GM19099 (cell line): Measurements from ENCODE around the gene APOA1.

Experiments
- POLR2A ChIP-seq: IDR thresholded peaks from 3 replicates; pipeline ENCODE4 v1.6.1; 2011; ENCODE audit warnings: low read depth; ENCODE audit not compliant: insufficient read length; ENCODE audit errors: extremely low read depth

APOA1 gene

GRCh38 chr11:116865696-116866095 is 28.3 kb upstream of the APOA1 start:
- no peak for TF ChIP-seq POLR2A

GRCh38 chr11:116864531-116864930 is 27.1 kb upstream of the APOA1 start:
- TF ChIP-seq POLR2A, result no peak

GRCh38 chr11:116862951-116863350 is 25.5 kb upstream of the APOA1 start:
- TF ChIP-seq POLR2A, result no peak

- no peak for TF ChIP-seq POLR2A
These were observed 24.8 kb upstream of the APOA1 start for GRCh38 chr11:116862185-116862584.

DNA sequence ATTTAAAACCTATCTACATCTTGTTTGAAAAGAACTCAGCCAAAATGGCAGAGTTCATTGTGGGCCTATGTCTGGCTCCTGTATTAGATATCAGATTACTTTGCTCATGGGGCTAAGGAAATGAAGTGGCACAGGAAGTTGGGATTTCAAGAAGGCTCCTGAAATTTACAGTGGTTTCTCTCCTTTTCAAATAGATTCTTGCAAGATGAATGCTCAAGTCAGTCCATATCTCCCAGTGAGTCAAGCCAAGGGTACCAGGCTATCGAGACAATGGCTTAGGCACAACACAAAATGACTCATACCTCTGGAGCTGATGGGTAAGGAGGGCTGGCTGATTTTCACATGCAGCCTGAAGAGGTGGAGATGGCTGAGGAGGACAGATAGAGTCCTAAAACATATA is 24.1 kb upstream of the APOA1 start:
- no peak for TF ChIP-seq POLR2A

DNA sequence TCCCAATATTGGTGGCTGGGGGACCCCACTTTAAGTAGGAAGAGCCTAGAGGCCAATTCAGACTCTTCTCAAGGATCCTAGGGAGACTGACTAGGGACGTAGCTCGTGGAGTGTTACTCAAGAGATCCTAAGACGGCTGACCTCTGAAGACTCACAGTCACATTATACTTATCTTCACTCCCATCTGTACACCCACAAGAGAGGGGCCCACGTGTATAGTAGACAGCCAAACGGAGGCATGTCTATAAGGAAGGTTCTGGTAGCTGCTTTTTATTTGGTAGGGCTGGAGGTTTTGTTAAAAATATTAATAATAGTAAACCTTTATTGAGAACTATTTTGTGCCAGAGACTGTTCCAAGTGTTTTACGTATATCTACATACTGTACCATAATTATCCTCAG is 22.9 kb upstream of the APOA1 start:
- no peak for TF ChIP-seq POLR2A

GRCh38 chr11:116859175-116859574 is 21.8 kb upstream of the APOA1 start:
- no peak for TF ChIP-seq POLR2A

GRCh38 chr11:116857936-116858335 is 20.5 kb upstream of the APOA1 start:
- TF ChIP-seq POLR2A, result no peak

DNA sequence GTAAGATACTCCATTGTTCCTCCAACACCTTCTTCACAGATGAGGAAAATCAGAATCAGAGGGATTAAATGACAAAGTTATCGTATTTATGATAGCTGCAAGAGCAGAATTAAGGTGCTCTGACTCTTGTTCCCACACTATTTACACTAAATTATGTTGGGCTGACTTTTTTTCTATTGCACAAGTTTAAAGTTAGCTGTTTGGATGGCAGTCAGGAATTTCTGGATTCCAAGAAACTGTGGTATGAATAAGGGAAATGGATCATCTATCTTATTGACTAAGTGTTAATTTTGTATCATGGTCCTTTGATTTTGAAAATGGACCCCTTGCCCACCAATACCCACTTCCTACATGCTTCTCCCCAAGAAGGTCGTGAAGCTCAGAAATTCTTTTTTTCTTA is 19.9 kb upstream of the APOA1 start:
- no peak for TF ChIP-seq POLR2A

DNA sequence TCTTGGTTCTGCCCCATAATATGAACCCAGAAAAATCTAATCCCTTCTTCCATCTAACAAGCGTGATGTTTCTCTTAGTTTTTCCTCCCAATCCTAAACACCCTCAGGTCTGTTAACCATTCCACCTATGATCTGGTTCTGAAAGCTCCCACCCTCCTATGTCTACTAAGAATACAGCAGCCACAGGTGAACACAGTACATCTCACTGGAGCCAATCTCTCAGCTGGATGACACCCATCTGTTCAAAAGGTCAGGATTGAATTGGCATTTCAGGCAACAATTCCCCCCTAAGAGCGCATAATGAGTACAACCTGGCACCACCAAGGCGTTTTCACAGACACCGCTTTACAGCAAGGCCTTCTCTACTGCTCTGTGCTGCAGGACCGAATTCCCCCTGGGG is 19.0 kb upstream of the APOA1 start:
- no peak for TF ChIP-seq POLR2A

- no peak for TF ChIP-seq POLR2A
These were observed 18.0 kb upstream of the APOA1 start for GRCh38 chr11:116855413-116855812.

DNA sequence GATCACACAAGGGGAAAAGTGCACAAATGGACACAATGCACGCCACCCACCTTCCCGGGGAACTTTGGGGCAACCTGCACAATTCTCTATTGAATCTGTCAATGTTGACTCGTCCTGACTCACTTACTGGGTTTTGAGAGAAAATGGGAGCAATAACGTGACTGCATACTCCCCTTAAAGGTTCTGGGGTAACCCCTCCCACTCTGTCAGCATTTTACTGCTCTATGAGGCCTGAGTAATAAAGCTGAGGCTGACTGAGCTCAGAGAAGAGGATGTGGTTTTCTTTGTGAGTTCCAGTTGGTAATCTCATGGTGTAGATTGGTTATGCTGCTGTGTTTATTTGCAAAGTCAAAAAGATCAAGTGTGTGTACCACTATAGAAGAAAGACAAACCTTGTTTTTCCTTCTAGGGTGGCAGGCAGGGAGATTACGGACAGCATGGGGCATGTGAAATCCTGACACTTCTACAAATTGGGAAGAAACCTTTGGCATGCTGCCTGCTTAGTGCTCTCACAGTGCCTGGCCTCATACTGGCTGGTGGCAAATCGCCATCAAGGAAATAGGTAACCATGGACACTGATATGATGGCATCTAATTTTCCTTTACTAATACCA is 16.1 kb upstream of the APOA1 start:
- TF ChIP-seq POLR2A, result no peak

DNA sequence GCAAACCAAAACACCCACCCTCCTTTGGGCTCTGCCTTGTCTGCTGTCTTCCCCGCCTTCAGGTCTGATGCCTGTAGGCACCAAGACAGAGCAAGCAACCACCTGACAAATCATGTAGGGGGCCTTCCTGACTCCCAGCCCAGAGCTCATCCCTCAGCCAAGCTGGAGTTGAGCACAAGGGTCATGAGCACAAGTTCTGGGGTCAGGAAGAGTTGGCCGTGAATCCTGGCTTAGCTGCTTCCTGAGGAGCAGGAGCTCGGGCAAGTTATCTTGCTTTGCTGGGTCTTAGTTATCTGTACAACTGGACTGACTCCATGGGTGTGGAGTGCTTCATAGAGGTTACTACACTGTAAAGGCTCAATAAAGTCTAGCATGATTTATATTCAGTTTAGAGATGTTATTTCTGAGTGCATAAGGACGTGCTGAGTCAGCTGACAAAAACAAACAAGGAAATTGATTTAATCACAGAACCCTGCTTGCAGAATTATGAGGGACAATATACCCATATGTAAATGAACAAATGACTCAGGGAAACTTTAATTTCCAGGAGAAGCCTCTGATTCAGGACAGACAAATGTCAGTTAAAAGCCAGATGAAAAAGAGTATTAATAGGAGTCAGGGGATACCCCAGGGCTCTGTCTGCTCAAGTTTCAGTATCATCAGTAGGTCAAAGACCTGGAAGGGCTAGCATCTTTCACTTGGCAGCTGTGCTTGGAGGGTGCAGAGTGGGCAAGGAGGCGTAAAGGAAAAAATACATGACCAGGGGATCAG is 15.0 kb upstream of the APOA1 start:
- TF ChIP-seq POLR2A, result no peak

GRCh38 chr11:116851626-116852025 is 14.2 kb upstream of the APOA1 start:
- no peak for TF ChIP-seq POLR2A

DNA sequence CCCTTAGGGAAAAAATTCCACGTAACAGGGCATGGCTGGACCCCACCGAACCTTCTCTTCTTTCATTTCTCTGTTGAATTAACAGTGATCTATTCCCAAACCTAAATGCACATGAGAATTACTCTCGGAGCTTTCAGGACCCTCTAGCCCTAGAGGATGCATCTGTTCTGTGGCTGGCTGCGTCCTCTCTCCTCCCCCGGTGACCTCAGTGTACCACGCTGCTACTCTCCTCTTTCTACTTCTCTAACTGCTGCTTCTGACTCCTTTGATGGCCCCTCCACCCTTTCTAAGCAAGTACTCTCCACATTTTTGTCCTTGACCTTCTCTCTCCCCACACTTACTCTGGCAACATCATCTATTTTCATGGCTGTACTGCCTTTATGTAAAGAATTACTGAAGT is 12.1 kb upstream of the APOA1 start:
- TF ChIP-seq POLR2A, result no peak

GRCh38 chr11:116849060-116849459 is 11.6 kb upstream of the APOA1 start:
- TF ChIP-seq POLR2A, result no peak
